Measurements from ENCODE around the gene TMX3.

Gene TMX3, protein sequence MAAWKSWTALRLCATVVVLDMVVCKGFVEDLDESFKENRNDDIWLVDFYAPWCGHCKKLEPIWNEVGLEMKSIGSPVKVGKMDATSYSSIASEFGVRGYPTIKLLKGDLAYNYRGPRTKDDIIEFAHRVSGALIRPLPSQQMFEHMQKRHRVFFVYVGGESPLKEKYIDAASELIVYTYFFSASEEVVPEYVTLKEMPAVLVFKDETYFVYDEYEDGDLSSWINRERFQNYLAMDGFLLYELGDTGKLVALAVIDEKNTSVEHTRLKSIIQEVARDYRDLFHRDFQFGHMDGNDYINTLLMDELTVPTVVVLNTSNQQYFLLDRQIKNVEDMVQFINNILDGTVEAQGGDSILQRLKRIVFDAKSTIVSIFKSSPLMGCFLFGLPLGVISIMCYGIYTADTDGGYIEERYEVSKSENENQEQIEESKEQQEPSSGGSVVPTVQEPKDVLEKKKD

DNA sequence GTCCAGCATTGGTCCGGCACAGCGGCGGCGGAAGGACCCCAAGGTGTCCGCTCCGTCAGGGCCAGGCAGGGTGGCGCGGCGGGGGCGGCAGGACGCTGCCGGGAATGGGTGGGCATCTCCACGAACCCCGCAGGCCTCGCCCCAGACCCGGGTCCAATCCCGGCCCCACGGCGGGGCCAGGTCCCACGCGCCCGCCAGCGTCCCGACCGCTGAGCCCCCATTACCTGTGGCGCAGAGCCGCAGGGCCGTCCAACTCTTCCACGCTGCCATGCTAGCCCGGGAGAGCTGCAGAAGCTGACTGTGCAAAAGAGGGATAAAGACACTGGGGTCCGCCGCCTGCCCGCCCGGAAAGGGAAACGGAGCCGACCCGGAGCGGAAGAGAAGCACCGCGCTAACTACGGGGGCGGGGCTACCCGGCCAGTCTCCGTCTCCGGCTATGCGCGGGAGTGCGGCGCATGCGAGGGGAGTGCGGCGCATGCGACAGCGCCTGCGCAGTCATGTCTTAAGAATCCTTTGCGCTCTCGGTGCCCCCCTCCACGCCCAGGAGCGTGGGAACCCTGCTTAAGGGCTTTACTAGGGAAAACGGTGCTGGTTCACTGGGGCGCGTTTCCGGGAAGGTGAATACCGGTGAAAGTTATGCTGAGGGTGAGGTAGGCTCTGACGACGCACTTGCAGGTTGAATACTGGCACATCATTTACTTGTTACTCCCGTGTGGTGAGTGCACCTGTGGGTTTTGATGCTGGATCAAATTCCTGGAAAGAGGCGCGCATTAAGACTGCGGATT is at the start of gene TMX3:
TMX3 (minus strand) TSS at position 397 of the 785 bp plus-strand sequence; CDS start at position 270, 127 bp downstream.
- TF ChIP-seq, protein P1, sequence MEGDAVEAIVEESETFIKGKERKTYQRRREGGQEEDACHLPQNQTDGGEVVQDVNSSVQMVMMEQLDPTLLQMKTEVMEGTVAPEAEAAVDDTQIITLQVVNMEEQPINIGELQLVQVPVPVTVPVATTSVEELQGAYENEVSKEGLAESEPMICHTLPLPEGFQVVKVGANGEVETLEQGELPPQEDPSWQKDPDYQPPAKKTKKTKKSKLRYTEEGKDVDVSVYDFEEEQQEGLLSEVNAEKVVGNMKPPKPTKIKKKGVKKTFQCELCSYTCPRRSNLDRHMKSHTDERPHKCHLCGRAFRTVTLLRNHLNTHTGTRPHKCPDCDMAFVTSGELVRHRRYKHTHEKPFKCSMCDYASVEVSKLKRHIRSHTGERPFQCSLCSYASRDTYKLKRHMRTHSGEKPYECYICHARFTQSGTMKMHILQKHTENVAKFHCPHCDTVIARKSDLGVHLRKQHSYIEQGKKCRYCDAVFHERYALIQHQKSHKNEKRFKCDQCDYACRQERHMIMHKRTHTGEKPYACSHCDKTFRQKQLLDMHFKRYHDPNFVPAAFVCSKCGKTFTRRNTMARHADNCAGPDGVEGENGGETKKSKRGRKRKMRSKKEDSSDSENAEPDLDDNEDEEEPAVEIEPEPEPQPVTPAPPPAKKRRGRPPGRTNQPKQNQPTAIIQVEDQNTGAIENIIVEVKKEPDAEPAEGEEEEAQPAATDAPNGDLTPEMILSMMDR (IDR thresholded peaks at IDR 0.05; ENCODE audit: low read depth, low read length), result no peak
- peak within 1 kb of the TSS; percentile 84 to 91 for H3K4me3 ChIP-seq (replicated peaks in 1 of 2; ENCODE audit: low read depth in 2 of 2, low read length in 2 of 2)
- DNase-seq (ENCODE audit: low read depth in 2 of 2), result peak; percentile 93 to 95

DNA sequence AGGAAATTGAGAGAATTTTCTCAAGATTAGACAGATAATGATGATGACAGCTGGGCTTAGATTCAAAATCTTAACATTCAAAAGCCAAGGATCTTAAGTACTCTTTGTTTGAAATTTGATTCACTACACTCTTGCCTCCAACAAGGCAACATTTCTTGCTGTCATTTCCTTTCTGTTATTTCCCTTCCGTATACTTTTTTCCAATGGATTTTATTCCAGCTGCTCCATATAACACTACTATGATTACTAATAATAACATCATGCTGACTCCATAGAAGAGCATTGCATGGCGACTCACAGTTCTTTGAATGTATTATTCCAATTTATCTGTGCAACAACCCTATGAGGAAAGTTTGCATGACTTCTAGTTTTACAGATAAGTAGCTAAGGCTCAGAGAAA is 49.1 kb upstream of the TMX3 start:
- H3K4me3 ChIP-seq (replicated peaks in 1 of 2; ENCODE audit: low read depth in 2 of 2, low read length in 2 of 2), result no peak overlapping the region
- peak; percentile 32 to 56 for DNase-seq (ENCODE audit: low read depth in 2 of 2)
- TF ChIP-seq, protein P1 (IDR thresholded peaks at IDR 0.05; ENCODE audit: low read depth, low read length), result no peak

- no peak overlapping the region for H3K4me3 ChIP-seq (replicated peaks in 1 of 2; ENCODE audit: low read depth in 2 of 2, low read length in 2 of 2)
- DNase-seq (ENCODE audit: low read depth in 2 of 2), result peak; percentile 72 to 96
- TF ChIP-seq, protein P1 (IDR thresholded peaks at IDR 0.05; ENCODE audit: low read depth, low read length), result no peak
Measured at GRCh38 chr18:68763083-68763482, 48.2 kb upstream of the TMX3 start.

GRCh38 chr18:68759308-68759707 is 44.4 kb upstream of the TMX3 start:
- DNase-seq (ENCODE audit: low read depth in 2 of 2), result no peak
- no peak overlapping the region for H3K4me3 ChIP-seq (replicated peaks in 1 of 2; ENCODE audit: low read depth in 2 of 2, low read length in 2 of 2)
- TF ChIP-seq, protein P1 (IDR thresholded peaks at IDR 0.05; ENCODE audit: low read depth, low read length), result no peak

GRCh38 chr18:68757126-68757525 is 42.2 kb upstream of the TMX3 start:
- no peak overlapping the region for H3K4me3 ChIP-seq (replicated peaks in 1 of 2; ENCODE audit: low read depth in 2 of 2, low read length in 2 of 2)
- TF ChIP-seq, protein P1 (IDR thresholded peaks at IDR 0.05; ENCODE audit: low read depth, low read length), result no peak
- DNase-seq (ENCODE audit: low read depth in 2 of 2), result peak in 1 of 2 donors; percentile 66

DNA sequence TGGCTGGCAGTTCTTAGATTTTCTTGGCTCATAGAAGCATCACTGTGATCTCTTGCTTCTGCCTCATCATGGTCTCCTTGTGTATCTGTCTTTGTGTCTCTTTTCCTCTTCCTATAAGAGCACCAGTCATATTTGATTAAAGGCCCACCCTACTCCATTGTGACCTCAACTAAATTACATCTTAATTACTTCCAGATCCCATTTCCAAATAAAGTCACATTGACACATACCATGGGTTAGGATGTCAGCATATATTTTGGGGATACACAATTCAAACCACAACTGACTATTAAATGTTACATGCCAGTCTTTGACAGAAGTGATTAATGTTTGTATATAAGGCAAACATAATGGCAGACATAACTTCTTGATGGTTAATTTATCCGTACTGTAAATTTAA is 27.3 kb upstream of the TMX3 start:
- TF ChIP-seq, protein P1 (IDR thresholded peaks at IDR 0.05; ENCODE audit: low read depth, low read length), result no peak
- no peak for DNase-seq (ENCODE audit: low read depth in 2 of 2)
- H3K4me3 ChIP-seq (replicated peaks in 1 of 2; ENCODE audit: low read depth in 2 of 2, low read length in 2 of 2), result no peak overlapping the region
